NCI-H1092 (cell line): ENCODE results near the gene PRR5L.
"Not testable (repeated sequence)": the region's sequence is repeated elsewhere in the genome, so short reads cannot be mapped to it uniquely, and the experiment has no call there.

Source experiments
- DNase-seq: peaks from one replicate; lab custom pipeline; 2025; lab: John Stamatoyannopoulos, UW

Gene PRR5L

DNA sequence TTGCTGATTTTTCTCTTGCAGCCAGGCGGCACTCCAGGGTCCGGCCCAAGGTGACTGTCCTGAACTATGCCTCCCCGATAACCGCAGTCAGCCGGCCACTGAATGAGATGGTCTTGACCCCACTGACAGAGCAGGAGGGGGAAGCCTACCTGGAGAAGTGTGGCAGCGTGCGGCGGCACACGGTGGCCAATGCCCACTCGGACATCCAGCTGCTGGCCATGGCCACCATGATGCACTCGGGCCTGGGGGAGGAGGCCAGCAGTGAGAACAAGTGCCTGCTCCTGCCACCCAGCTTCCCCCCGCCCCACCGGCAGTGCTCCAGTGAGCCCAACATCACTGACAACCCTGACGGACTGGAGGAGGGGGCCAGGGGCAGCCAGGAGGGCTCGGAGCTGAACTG is 166.2 kb downstream of the PRR5L start:
- DNase-seq = no peak

DNA sequence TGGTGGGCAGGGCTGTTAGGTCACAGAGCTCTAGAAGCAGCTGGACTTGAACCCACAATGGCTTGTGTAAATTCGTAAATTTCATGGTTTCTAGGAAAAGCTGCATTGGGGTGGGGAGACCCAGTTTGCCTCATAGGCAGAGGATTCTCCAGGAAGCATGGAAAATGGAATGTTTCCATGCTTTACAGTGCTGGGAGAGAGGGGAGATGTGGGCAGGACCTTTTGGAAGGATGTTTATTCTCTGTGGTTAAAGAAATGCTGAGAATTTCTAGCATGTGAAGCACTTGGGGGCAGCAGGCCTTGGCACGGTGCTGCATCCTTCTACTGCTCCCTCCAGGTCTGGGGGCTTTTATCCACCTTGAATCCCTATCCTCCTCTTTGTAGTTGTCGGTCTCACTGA is 167.7 kb downstream of the PRR5L start:
- DNase-seq = no peak

DNA sequence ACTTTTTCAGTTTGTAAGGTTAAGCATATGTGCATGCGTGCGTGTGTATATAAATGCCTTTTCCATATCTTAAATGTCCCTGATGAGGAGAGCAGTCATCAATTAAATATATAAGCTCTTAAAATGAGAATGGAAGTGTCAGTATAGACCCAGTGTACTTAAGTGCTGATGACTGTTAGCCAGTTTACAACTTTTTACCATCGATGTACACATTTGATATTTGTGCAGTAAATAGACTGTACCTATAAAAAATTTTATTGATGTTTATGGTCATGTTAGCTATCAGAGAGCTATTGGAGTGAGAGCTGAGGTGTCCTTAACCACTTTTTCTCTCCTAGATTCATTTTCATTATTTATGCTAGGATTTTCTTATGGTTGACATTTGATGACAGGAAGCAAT is 168.6 kb downstream of the PRR5L start:
- DNase-seq = no peak

DNA sequence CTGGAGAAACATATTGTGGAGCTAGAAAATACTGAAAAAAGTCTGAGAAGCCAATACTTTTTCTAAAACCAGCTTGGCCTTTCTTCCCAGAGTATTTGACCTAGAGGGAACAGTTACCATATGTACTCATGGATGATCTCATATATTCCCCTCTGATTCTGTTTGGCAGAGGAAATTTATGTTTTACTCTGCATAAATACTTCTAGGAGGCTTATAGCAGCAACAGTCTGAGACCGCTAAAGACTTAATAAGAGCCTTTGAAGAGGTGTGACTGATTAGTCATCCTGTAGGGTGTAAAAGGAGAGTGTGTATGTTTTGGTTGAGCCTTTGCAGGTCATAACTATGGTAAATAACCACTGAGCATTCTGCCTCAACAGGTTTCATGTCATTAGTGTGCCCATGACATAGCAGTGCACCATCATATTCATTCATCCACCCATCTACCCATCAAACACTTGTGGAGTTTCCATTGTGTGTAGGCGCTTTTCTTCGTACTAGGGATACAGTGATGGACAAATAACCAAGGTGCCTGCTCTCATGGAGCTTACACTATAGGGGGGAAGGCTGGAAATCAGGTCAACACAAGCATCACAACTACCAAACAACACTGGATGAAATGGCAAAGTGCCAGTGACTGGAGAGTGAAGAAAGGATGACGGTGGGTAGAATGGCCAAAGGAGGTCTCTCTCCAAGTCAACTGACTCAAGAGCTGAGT is 169.5 kb downstream of the PRR5L start:
- DNase-seq = no peak

DNA sequence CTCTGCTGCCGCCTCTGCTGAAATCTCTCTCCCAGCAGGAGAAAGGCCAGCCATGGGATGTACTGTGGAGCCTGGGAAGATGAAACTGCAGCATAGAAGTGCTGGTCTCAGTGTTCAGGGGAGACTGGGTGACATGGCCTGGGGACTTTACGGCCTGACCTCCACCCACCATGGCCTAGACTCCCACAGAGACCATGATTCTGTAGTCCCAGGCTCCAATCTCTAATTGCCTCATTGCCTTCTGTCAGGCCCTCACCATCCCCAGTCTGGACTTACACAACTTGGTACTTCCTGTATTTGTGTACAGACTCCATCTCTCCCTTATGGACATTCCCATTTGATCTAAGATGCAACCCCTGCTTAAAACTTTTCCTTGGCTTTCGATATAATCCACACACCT is 170.9 kb downstream of the PRR5L start:
- DNase-seq = no peak

DNA sequence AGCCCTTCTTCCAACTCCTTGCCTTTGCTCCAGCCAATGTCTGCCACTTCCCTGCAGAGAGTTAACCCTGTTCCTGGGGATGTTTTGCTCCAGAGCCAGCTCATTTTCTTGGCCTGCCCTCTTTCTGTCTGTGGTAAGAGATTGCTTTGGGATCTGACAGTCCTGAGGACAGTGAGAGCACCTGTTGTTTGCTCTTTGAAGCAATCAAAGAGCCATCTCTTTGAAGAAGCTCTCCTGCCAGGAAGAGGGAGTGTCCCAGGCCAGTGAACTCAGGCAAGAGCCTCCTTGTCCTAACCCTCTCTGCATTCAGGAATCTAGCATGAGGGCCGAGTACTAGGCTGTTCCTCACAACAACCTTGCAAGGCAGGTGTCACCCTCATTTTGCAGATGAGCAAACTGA is 171.8 kb downstream of the PRR5L start:
- no peak for DNase-seq

DNA sequence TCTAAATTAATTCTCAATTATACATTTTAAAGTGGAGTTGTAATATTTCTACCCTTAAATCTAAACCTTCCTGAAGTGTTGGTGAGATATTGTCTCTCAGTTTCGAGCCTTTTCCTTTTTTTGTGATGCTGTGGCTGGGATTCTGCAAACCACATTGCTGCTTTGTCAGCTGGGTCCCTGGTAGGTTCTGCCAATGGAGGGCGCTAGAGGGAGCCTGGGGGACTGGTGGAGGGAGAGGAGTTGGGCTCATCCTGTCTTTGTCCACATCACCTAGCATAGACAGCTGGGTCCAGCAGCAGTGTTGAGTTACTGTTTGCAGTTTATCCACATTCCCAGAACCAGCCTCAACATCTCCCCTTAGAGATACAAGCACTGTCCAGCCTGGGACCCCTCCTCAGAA is 173.0 kb downstream of the PRR5L start:
- DNase-seq = no peak

DNA sequence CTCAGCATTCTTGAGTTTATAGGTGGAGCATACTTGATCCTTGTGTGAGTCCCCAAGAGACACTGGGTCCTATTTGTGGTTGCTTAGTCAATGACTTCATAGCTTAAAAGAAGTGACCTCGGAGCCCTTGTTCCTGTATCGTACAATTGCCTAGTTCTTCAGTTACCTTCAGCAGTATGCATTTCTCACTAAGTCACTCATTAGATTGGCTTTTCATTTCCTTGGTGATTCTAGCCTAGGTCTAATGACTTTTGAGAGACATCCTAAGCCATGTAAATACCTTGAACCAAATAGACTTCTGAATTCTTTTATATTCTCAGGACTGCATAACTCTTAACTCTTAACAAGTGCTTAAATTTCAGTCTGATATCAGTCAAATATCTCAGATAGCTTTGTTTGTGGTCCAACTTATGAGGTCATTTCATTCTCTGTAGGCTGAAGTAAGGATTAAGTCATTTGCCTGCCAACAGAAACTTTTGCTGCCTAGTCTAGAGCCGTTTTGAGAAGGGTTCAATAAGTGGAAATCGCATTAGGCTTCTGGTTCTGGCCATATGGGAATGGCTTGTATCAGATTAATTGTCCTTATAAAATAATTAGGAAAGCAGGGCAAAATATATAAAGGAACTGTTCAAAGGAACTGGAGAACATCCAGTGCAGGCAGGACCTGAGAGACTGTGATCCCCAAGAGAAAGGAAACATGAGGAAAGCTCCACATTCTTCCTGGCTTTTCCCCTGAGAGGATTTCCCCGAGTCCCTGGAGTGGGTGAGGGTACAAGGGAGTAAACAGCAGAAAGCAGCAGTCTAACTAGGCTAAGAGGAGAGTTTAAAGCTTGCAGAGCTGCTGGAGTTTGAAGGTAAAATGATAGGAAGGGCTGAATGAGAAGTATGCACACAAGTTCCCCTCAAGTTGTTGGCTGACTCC is 174.1 kb downstream of the PRR5L start:
- no peak for DNase-seq

DNA sequence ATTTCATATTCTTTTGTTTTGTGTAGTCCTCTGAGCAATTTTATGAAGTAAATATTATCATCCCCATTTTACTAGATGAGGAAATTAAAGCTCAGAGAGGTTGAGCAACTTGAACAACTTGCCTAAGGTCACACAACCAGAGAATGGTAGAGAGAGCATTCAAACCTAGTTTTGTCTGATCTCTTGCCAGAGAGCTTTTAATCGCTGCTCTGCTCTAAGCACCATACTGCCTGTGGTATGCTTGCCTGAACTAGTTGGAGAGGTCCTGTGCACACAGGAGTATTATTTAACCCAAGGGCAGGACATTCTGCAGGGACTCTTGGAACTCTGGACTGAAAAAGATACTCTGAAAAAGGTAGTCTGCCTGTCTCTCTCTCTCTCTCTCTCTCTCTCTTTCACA is 175.5 kb downstream of the PRR5L start:
- no peak for DNase-seq

DNA sequence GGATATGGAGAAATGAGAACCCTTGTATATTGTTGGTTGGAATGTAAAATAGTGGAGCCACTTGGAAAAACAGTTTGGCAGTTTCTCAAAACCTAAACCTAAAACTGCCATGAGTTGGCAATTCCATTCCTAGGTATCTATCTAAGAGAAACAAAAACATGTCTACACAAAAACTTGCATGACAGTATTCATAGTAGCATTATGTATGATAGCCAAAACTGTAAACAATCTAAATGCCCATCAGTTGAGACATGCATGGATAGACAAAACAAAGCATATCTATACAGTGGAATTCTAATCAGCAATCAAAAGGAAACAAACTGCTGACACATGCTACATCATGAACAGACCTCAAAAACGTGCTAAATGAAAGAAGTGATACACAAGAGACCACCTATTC is 179.1 kb downstream of the PRR5L start:
- DNase-seq = no peak

DNA sequence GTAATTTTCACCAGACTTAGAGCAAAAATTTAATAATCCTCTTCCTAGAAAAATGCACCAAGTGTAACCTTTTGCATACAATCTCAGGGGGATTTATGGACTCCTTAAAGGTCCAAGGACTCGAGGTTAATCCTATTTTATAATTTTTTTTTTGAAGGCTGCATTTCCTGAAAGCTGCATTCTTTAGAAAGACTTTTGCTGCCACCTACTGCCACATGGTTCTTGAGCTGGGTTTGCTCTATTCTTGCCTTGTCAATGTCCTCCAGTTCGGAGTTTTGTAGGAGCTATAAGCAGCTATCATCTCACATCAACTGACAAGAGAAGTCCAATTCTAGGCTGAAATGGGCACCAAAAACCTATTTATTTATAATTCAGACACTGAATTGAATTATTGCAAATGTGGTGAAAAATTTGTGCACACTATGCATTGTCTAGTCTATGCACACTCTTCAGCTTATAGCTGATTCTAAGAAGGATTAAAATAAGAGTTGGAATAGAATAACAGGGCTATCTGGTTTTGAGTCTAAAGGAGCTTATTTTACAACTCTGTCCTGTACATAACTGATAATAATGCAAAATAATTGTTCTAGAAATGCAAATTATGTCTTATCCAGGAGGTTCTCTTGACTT is 182.7 kb downstream of the PRR5L start:
- no peak for DNase-seq

DNA sequence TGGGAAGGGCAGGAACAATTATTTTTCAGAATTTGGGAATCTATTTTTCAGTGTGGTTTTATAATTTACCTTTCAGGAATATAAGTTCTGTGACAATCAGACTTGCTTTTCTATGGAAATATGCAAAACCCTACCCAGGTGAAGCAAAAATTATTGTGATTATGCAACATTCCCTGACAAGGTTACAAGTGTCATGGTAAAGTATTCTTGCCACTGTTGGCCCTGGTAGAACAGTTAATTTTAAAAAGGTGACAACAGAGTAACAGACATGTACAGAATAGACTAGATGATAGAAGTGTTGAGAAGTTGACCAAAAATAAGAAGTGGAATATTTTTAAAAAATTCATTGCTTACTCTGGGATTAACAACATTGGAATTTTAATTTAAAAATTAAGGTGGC is 184.7 kb downstream of the PRR5L start:
- no peak for DNase-seq

DNA sequence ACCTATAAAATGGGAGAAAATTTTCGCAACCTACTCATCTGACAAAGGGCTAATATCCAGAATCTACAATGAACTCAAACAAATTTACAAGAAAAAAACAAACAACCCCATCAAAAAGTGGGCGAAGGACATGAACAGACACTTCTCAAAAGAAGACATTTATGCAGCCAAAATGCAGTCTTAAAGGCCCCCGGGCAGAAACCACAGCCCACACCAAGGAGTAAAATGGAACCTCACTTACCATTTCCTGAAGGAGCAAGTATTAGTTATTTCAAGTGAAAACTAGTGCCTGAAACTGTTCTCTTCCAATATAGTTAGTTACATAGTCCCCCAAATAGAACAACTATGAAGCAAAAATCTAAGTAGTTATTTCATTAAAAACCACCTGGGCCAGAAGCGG is 187.0 kb downstream of the PRR5L start:
- not testable (repeated sequence) for DNase-seq

DNA sequence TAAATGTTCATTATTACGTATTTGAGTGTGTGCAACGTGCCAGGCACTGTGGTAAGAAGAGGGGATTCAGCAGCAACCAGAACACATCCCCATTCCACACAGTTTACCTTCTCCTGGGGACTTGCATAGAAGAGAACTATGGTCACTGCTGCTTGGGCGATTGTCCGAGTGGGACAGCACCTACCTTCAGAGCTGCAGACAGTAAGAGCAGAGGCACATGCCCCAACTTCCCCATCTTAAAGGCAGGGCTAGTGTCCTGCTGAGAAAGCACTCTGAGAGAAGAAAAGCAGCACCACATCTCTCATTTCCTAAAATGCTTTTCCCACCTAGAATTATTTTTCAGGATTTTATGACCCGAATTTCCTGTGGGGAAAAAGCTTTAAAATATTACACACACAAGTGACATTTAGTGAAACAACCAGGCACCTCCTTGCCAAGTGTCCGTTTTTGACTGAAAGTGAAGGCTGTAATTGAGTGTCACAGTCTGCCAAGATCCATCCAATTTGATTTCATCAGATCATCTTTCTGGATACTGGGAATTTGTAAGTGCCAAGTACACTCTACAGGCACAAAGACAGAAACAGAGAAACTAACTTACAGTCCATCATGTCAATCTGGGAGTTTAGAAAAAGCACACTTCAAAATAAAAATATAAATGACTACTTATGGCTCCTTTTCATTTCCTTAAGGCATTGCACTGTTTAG is 189.4 kb downstream of the PRR5L start:
- DNase-seq = no peak

DNA sequence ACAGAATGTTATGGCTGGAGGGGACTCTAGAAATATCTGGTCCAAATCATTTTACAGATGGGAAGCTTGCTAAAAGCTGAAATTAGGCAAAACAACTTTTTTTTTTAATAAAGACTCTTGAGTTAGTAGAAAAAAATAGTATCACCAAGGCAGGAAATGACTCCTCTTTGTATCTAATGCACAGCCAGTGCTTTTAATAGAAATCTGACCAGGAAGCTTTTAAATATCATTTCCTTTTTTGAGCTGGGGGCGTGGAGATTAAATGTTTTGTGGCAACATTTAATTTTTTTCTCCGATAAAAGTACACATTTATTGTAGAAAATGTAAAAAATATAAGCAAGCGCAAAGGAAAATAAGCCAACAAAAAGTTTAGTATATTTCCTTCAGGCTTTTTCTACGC is 191.5 kb downstream of the PRR5L start:
- DNase-seq = no peak

DNA sequence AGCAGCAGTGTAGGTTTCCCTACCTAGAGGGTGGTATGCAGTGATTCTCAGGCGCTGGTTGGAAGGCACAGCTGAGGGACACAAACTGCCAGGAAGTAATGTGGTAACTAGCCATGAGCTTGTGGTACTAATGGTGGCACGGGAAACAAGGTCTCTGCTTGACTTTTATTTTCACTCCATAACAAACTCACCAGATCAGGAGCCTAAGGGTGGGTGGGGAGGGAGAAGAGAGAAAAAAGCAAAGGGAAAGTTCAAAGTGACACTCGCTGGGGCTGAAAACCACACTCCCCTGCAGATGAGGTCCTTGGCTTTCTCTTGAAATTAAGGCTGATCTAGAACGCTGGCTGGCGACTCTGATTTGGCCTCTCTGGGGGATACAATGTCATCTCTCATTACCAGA is 192.0 kb downstream of the PRR5L start:
- no peak for DNase-seq

DNA sequence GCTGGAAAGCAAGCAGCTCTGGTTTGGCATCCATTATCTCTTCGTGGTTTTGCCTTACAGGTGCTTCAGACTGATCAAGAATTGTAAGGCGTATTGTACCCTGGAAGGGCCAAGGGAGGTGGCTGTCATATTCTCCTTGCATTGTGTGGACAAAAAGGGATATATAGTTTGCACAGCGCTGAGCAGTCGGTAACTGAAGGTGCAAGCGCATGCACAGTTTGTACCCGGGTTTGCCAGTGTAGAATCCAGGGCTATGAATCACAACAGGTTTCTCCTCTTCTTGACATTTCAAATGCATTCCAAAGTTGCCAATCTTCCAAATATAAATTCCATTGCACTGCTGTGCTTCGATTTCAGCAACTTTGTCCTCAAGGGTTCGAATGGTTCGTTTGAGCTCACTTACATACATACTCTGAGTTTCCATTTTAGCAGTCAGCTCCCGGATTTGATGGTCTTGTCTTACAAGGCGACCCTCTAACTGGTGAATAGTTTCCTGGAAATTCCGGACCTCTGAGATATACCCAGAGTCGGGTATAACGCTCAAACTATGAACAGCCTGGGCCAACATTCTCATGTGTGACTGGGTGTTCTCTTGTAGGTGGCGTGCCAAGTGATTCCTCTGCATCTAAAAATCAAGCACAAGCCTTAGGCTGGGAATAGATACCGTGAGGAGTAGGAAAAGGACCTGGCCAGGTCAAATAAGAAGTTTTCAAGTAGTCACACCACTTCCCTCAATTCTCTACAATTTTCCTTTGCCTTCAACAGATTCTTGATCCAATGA is 194.1 kb downstream of the PRR5L start:
- DNase-seq = no peak

DNA sequence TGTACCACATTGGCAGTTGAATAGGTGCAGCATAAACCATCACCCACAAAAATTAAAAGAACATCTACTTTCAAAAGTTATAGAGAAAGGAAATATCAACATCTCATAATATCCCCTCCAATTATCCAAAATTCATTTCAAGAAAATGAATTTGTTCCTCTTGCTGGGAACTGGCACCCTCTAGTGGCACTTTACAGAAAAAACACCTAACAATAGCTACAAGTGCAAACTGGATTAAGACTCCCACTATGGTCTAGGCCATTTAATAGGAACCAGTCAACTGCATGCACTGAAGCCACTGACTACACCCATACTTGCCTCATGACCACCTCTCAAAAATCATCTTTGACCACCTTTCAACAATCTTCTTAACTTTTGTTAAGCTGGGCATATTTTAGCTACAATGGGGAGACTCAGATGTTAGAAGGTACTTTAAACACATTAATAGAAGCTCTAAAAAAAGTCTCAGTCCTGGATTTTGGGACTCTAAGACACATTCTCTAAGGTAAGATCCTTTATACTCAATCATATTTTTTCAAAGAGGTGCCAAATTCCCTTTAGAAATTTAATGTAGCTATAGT is 196.7 kb downstream of the PRR5L start:
- DNase-seq = no peak

DNA sequence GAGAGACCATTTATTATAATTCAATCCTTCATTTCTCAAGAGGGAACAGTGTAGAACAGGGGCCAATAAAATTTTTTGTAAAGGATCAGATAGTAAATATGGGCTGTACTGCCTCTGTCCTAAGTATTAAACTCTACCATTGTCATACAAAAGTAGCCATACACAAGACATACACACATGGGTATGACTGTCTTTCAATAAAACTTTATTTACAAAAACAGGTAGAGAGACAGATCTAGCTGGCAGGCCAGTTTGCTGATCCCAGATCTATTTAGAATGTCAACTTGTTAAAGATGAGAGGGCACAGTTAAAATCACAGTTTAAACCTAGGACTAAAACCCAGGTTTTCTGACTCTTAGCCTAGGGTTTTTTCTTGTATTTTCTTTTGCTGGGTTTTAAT is 197.2 kb downstream of the PRR5L start:
- no peak for DNase-seq

DNA sequence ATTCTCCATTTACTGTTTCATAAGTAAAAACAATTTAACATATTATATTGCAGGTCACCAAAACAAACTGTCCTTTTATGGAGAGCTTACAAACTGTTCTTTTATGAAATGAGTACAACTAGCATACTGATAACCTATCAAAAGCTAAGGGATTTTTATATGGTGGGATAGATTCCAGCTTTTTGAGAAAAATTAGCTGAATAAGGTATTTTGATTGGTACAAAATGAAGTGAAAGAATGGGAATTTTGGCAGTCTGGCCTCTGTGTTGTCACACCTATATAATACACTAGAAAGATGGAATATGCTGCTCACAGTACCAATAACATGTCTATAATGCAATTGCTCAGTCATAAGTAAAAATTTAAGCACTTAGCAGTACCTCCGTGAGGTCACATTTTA is 202.6 kb downstream of the PRR5L start:
- DNase-seq = no peak

DNA sequence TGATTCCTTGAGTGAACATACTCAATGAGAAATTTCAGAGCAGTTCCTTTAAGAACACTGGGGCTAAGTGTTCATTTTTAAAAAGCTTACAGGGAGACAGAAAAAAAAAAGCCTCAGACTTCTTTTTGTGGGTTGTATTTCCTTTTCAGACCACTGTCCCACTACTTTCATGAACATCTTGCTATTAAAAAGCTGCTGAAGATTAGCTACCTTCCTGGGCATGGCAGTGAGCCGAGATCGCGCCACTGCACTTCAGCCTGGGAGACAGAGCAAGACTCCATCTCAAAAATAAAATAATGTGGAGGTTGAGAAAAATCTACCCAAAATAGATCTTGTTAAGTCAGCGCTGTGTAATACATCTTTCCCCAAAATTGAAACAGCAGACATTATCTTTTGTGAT is 203.2 kb downstream of the PRR5L start:
- DNase-seq = no peak
